HG03159 (cell line): ENCODE data around the gene SDF2L1.
"Not testable (repeated sequence)": the region's sequence is repeated elsewhere in the genome, so short reads cannot be mapped to it uniquely, and the experiment has no call there.

ENCODE experiments used
- ATAC-seq: cut with Tn5 transposase; IDR thresholded peaks from one replicate; pipeline ENCODE4 v1.9.1; 2021; ENCODE audit warnings: mild to moderate bottlenecking, moderate library complexity; ENCODE audit not compliant: unreplicated experiment

Gene SDF2L1

GRCh38 chr22:21659864-21660525 lies 17.9 kb downstream of the SDF2L1 start:
- ATAC-seq, result no peak

DNA sequence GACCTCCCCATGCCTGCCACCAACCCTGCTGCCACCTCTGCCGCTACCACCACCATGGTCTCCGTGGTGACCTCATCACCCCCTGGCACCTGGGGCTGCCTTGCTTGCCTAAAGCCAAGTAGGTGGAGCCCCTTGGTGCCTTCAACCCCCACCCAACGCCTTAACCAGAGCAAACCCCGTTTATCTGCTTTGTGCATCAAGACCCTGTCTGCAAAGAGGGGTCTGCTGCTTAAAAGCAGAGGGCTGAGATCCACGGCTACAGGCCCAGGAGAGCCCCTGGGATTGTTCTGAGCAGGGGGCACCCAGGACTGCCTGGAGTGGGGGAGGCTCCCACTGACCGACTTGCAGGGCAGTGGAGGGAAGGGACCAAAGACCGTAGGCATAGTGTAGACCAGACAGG lies 18.8 kb downstream of the SDF2L1 start:
- no peak for ATAC-seq

GRCh38 chr22:21661991-21662390 lies 19.9 kb downstream of the SDF2L1 start:
- ATAC-seq, result no peak

DNA sequence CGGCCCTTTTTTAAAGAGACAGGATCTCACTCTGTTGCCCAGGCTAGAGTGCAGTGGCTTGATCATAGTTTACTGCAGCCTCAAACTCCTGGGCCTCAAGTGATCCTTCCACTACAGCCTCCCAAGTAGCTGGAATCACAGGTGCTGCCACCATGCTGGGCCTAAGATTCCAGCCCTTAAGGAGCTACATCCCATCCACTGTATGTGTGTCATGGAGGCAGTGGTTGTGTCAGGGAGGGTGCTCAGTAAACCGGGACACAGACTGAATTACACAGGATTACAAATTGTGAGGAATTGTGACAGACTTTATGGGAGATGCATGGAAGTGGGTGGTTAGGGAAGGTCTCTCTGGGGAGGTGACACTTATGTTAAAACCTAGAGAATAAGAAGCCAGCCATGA lies 21.6 kb downstream of the SDF2L1 start:
- ATAC-seq, result no peak

DNA sequence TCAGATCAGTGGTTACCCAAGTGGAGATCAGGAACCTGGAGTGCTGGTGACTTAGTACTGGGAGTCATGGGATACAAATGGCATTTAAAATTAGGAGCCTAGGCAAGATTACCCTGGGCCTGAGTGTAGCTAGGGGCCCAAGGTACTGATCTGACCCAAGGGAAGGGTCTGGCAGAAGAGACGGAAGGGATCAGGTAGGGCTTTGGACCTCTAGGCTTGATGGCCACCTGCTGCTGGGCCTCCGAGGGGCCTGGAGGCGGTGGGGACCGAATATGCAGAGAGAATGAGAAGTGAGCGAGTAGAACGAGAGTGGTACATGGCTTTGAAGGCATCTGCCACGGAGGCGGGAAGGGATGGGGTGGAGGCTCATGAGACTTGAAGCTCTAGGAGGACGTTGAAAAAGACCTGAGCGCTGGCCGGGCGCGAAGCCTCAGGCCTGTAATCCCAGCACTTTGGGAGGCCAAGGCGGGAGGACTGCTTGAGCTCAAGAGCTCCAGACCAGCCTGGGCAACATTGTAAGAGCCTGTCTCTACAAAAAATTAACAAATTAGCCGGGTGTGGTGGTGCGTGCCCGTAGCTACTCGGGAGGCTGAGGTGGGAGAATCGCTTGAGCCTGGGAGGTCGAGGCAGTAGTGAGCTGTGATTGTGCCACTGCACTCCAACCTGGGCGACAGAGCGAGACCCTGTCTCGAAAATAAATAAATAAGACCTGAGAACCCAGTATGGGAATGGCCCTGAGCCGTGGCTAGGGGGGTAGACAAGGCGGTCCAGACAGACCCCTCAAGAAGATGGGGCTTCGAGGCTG lies 23.1 kb downstream of the SDF2L1 start:
- ATAC-seq, result no peak

DNA sequence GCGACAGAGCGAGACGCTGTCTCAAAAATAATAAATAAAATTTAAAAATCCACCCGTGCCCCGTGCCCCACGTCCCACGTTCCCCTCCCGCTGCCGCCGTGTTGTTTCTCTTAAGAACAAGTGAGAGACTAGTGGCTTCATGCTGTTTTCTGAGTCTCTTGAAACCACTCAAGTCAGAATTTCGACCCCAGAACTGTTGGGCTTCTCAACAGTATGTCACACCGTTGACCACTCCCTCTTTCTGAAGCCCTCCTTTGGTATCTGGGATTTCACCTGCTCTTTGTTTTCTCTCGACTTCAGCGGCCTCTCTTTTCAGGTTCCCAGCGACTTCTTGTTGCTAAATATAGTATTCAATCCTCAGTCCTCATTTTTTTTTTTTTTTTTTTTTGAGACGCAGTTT lies 24.7 kb downstream of the SDF2L1 start:
- ATAC-seq, result no peak

DNA sequence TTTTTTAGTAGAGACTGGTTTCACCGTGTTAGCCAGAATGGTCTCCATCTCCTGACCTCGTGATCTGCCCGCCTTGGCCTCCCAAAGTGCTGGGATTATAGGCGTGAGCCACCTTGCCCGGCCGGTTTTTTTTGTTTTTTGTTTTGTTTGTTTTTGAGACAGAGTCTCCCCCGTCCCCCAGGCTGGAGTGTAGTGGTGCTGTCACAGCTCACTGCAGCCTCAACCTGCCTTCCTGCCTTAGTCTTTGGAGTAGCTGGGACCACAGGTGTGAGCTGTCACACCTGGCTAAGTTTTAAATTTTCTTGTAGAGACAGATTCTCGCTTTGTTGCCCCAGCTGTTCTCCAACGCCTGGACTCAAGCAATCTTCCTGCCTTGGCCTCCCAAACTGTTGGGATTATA lies 26.9 kb downstream of the SDF2L1 start:
- ATAC-seq, result no peak

DNA sequence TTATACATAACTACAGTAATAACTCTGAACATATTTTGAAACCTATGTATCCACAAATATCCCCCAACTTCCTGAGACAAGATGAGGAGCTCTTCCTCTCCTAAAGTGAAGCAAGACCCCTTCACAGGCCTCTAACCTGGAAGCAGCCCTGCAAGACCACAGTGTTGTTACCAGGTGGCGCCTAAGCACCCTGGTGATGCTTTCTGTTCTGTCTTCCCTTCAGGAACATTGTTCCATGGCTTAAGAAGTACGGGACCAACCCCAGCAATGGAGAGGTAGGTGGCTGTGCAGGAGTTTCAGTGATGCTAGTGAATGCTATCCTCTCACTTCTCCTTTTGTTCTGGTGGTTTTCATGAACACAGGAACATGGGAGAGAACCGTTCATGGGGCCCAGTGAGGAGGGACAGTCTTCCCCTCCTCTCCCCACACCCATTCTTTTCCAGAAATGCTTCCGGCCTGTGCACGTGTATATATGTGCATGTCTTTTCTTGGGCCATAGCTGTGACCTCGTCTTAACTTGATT lies 30.1 kb downstream of the SDF2L1 start:
- ATAC-seq, result no peak

- no peak for ATAC-seq
These were observed 31.6 kb downstream of the SDF2L1 start for GRCh38 chr22:21673534-21674321.

DNA sequence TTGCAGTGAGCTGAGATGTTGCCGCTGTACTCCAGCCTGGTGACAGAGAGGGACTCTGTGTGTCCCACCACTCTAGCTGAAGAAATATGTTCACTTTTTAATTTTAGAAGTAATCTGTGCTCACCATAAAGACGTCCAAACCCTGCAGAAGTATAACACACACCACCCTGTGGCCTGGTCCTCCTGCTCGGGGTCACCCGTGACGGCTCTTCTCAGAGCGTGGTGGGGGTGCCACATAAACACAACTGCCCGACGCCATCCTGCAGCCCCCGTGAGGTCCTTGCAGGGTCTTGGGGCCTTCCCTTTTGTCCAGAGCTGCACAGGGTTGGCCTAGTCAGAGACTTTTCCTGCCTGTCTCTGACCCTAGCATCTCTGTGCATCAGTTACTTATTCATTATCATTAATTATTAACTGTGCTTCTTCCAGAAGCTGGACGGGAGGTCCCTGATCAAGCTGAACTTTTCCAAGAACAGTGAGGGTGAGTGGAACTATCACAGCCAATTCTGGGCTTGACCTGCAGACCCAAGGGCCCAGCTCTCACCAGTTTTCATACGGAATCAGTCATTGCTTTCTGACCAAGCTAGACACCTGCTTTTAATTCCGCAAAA lies 32.6 kb downstream of the SDF2L1 start:
- ATAC-seq, result no peak

GRCh38 chr22:21677606-21678443 lies 35.7 kb downstream of the SDF2L1 start:
- no peak for ATAC-seq

DNA sequence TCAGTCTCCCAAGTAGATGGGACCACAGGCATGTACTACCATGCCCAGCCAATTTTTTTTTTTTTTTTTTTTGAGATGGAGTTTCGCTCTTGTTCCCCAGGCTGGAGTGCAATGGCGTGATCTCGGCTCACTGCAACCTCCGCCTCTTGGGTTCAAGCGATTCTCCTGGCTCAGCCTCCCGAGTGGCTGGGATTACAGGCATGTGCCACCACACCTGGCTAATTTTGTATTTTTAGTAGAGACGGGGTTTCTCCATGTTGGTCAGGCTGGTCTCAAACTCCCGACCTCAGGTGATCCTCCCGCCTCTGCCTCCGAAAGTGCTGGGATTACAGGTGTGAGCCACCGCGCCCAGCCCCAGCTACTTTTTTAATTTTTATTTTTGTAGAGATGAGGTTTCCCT lies 36.7 kb downstream of the SDF2L1 start:
- not testable (repeated sequence) for ATAC-seq

DNA sequence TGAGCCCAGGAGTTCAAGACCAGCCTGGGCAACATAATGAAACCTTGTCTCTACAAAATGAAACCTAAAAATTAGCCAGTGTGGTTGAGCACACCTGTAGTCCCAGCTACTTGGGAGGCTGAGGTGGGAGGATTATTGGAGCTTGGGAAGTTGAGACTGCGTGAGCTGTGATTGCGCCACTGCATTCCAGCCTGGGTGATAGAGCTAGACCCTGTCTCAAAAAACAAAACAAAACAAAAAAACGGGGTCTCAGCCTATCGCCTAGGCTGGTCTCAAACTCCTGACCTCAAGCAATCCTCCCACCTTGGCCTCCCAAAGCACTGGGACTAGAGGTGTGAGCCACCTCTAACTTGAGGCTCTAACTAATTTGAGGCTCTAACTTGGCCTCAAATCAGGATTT lies 37.3 kb downstream of the SDF2L1 start:
- ATAC-seq, result no peak

DNA sequence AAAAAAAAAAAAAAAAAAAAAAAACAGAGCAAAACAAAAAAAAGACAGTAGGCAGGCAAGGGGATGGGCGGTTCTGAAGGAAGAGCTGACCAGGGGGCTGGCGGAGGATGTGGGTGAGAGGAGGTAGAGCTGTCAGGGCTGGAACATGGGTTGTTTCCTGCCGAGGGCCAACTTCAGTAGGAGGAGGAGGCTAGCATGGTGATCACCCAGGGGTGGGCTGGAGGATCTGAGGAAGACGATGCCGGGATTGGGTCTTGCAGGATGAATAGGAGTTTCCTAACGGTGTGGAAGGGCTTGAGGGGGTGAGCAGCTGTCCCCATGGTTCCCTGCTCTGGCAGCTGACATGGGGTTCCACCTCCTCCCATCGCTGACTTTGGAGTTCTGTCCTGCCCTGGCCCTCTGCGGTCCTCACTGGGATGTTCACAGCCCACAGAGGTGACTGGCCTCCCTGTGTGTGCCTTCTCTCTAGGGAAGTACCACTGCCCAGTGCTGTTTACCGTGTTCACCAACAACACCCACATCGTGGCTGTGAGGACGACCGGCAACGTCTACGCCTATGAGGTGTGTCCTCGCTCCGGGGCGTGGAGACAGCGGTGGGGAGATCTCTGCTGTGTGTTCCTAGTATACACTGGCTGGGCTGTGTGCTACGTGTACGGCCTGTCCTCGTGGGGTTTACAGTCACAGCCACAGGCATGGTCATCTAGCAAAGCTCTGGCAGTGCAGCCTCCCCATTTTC lies 38.9 kb downstream of the SDF2L1 start:
- no peak for ATAC-seq

- ATAC-seq, result no peak
These were observed 39.7 kb downstream of the SDF2L1 start for GRCh38 chr22:21681566-21682370.

DNA sequence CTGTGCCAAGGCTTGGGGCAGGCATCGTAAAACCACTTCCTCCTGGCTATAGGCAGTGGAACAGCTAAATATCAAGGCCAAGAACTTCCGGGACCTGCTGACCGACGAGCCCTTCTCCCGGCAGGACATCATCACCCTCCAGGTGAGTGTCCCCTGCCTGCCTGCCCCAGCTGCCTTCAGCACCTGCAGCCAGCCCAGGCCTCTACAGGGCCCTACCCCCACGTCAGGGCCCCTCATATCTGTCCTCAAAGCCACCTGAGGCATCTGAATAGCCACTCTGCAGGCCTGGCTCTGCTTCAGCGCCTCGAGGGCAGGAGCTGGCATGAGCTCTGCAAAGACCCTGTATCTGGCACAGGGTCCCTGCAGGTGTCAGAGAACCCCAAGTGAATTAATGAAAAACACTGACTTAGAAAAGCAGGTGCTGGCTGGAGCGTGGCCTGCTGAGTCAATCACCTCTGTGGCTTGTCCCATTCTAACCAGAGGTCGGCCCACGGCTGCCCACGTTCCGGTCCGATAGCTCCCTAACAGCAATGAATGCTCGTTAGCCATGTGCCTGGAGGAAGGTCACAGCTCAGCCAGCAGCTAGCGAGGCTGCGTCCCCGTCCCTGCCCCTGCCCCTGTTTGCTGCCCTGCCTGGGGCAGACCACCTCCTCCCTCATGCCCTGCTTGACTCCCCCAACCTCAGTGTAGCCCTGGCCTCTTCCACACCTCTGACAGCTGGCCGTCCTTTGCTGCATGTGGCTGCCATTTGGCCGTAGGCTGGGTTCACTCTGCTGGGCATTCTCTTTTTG lies 40.5 kb downstream of the SDF2L1 start:
- no peak for ATAC-seq

DNA sequence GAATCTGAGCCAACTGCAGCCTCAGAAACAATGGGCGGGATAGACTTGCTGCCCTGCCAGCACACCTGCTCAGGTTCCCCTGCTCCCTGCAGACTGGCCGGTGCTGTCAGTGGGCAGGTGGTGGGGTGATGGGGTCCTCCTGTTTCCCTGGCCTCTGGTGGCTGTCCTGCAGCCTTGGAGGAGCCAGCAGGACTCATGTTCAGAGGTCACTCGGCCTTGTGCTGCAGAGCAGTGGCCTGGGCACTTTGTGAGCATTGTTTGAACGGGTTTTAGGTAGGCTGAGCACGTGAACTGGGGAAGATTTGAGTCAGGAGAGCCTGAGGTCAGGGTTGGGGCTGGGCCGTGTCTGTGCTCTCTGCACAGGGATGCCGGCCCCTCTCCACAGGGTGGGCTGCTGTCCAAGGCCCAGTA lies 41.3 kb downstream of the SDF2L1 start:
- no peak for ATAC-seq
